ENCODE measurements around the gene TRAK1.

Gene TRAK1

DNA sequence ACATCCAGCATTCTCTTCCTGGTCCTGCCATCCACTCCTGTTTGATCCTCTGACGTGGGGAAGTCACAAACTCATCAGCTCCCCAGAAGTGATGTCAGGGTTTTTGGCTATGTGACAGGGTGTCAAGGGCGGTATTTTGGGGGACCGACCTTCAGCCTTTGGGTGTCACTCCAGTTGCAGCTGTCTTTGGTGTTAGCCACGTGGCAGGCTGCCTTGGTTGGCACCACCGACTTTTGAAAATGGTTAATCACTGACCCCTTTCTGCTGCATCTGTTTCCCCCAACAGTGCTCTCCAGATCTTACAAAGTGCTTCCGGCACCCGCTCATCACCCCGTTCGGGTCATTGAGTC, 86.6 kb downstream of the TRAK1 start:
- no peak for DNase-seq (ENCODE audit: low read depth)

DNA sequence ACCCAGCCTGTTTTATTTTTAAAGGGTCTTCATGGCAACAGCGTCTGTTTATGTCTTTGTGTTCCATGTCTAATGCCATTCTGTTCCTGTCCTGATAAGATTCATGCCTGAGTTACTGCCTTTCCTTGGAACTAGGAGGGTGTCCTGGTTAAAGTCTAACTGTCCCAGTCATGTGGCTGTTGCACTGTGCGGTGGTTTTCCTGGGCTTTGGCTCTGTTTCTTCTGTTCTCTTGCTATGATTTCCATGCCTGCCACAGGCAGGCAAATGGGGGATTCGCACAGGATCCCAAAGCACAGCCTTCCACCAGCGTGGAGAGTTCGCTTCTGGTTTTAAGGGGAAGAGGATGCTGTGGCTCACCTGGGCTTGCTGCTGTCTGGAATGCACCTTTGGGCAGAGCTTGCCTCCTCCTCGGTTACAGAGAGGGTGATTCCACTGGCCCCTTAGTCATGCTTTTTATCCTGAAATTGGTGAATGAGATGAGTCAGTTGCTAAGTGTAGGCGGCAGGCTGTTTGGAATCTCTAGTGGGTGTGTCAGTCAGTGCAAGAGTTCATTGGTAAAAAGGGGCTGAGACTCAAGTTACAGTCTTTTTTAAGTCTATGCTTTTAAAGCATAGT, 88.1 kb downstream of the TRAK1 start:
- no peak for DNase-seq (ENCODE audit: low read depth)

DNA sequence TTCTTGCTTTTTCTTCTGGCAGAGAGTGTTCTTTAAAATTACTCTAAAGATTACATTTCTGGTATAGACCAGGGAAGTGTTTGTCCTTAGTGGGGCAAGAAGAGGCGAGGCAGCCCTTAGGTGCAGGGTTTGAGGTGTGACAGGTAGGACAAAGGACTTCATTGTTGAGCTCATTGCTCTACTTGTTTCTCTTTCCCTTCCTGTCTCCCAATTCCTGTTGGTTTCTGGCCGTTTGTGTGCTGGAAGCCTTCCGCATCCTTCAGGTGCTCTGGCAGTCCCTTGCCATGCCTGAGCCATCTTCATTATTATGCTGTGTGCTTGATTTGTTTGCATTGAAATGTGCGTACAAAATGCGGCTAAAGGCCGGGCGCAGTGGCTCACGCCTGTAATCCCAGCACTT, 89.7 kb downstream of the TRAK1 start:
- DNase-seq (ENCODE audit: low read depth): no peak

DNA sequence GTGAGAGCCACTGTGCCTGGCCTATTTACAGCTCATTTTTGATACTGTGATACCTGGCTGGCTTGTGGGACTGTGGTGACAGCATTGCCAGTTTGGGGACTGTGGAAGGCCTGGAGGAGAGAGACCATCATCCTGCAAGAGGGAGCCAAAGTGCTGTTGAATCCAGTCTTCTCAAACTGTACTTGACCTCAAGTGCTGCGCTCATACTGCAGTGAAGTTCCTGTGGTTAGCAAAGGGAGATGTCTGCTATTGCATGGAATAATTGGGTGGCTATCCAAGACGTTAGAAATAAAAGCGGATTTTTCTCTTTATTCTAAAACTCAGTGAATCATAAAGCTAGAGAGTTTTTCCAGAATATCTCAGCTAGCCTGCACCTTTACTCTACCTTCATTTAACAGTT, 91.4 kb downstream of the TRAK1 start:
- no peak for DNase-seq (ENCODE audit: low read depth)

DNA sequence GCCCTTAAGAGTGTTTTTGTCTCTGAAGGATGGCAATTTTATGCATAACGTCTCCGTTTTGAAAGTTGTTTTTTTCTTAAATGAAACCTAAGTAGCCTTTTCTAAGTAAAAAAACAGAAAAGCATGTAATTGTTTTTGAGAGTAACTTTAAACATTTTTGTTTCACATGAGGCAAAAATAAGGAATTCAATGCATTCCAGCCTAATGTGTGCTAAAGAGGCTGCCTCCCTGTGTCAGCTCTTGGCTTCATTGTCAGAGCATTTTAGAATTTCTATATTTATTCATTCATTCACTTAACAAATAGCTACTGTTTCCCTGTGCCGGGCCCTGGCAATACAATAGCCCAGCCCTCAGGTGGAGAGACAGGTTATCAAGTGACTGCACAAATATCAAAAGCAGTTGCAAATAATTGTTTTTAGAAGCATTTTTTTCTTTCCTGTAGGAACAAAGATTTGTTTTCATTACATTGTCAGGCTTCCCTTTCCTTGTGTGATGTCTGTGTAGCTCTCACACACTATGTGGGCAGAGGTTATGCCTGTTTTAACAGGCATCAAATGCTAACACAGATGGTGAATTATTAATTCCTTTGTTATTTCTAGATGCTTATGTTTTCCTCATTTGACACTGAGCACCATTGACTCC, 93.0 kb downstream of the TRAK1 start:
- DNase-seq (ENCODE audit: low read depth): no peak

DNA sequence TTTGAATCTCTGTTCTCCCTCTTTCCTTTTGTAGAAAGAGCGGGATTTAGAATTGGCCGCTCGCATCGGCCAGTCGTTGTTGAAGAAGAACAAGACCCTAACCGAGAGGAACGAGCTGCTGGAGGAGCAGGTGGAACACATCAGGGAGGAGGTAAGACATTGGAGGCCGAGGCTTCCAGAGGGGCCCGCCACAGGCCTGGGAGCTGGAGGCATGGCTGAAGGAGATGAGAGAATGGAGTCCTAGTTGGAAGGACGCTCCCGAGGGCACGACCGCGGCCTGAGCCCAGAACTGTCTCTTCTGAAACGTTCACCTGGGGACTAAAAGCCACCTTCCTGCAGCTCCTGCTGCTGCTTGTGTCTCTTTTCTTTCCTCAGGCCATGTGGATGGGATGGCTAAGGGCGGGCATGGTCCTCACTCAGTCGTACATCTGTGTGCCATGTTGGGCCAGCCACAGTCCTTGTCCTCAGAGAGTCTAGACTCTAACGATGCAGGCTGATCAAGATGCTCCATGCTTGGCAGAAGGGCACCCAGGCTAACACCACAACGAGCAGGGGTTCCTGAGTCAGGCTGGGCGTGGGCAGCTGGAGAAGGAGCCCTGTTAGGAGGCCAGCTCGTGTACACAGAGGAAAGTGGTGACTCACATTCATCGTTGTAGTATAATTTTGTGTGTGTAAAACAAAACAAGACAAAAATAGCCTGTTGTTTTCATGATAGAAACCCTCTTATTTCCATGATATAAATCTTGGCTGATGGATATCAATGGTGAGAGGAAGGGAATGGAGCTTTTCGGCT, 93.7 kb downstream of the TRAK1 start:
- DNase-seq (ENCODE audit: low read depth): no peak

DNA sequence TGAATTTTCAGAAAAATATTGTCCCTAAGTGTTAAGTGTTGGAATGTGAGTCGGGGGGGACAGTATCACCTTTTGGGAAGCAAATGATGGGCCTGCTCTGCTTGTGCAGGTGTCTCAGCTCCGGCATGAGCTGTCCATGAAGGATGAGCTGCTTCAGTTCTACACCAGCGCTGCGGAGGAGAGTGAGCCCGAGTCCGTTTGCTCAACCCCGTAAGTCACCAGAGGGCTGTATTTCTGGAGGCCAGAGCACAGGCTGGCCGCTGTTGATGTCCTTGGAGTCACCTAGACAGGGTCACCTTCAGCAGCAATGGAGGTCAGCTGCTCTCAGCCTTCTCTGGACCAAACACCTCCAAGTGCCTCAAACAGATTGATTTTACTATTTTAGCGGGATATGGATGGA, 96.8 kb downstream of the TRAK1 start:
- DNase-seq (ENCODE audit: low read depth): no peak

DNA sequence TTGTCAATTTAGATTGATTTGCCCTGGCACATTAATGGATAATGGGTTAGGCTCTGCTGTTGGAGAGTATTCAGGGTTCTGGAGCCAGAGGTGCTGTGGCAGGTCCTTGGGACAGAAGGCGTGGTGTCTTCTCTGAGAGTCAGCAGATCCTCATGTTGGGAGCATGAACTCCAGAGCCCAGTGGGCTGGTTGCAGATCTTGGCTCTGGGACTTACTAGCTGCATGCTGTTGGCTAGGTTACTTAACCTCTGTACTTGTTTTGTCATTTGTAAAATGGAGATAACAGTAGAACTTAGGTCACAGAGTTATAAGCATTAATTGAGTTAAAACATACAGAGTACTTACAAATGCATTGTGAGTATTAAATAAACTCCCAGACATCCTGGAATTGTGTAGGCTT, 97.2 kb downstream of the TRAK1 start:
- DNase-seq (ENCODE audit: low read depth): no peak

DNA sequence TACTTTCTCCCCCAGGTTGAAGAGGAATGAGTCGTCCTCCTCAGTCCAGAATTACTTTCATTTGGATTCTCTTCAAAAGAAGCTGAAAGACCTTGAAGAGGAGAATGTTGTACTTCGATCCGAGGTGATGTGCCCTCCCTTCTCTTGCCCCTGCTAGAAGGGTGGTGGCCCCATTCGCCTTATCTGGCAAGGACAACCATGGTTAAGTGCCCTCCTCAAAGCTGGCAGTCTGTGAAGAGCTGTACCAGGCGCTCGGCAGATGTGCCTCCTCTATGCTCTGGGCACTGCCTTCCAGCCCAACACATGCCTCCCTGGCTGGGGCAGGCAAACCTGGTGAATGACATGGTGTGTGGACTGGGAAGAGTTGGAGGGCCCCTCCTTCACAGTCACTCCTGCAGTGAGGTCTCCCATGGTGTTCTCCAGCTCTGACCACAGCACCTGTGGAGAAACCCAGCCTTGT, 97.9 kb downstream of the TRAK1 start:
- no peak for DNase-seq (ENCODE audit: low read depth)

DNA sequence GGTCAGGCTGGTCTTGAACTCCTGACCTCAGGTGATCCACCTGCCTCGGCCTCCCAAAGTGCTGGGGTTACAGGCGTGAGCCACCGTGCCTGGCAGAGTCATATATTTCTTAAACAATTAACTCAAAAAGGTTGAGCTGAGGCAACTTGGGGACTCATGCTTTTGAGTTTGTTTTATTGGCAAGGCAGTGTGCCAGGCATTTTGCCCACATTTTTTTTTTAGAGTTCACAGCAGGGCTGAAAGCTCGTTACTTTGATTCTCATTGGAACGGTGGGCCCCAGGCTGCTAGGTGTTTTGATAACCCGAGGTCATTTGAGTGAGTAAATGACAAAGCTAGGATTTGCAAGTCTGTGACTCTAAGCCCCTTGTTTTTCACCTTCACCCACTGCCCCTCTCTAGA, 98.6 kb downstream of the TRAK1 start:
- no peak for DNase-seq (ENCODE audit: low read depth)

DNA sequence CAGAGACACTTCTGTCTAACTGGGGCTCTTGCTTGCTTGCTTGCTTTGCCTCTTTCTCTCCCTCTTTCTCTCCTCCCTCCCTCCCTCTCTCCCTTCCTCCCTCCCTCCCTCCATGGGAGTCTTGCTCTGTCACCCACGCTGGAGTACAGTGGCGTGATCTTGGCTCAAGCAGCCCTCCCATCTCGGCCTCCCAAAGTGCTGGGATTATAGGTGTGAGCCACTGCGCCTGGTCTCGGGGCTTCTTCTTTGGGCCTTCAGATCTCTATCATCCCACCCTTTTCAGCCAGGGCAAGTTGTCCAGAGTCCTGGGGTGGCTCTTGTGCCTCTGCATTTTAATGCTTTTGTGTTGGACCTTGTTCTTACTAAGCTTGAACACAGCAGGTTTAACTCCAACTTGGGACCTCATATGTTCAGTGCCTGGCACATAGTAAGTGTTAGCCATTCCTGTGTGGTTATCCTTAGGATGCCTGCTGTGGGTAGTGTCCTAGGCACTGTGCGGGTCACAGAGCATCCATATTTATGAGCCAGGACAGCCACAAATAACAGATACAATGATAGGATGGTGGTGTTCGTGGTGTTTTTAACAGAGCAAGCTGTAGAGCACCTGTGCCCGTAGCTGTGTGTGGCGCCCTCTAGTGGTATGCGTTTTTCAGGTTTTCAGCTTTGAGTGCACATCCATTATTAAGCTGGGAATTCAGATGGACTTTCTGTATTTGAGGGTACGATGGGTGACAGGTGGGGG, 99.7 kb downstream of the TRAK1 start:
- peak; percentile 52 for DNase-seq (ENCODE audit: low read depth)

DNA sequence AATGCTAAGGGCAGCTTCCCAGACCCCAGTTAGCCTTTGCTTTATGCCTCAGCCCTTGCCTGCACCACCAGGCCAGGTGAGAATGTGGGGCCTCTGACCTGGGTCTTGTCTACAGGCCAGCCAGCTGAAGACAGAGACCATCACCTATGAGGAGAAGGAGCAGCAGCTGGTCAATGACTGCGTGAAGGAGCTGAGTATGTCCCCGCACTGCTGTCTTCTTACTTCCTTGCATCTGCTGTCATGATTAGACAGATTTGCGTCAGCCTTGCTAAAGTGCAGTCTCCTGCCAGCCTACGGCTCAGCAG, 100.2 kb downstream of the TRAK1 start:
- no peak for DNase-seq (ENCODE audit: low read depth)

DNA sequence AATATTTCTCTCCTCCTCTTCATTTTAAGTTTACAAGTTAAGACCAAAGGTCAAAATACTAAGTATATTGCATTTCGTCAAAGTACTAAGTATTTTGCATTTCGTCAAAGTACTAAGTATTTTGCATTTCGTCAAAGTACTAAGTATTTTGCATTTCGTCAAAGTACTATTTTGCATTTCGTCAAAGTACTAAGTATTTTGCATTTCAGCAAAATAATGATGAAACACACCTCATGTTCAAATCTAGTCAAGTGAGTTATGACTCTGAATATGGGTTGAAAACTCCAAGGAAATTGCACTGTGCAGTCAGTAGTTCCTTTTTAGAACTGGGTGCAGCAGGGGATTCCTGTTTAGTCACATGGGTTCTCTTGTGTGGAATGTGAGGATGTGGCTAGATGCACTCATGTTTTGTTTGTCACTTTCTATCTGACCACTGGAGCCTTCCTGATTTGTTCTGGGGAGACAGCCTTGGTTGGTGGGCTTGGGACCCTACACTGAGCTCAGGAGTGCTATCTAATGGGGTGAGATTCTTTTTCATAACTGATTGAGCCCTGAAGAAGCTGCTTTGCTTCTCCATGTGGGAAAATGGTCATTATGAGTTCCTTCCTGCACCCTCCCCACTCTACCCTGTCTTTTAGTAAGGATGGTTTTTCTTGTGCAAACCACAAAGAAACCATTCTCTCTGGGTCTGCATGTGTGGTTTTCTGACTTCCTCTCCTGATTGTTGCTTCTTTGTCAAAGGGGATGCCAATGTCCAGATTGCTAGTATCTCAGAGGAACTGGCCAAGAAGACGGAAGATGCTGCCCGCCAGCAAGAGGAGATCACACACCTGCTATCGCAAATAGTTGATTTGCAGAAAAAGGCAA, 101.4 kb downstream of the TRAK1 start:
- no peak for DNase-seq (ENCODE audit: low read depth)

DNA sequence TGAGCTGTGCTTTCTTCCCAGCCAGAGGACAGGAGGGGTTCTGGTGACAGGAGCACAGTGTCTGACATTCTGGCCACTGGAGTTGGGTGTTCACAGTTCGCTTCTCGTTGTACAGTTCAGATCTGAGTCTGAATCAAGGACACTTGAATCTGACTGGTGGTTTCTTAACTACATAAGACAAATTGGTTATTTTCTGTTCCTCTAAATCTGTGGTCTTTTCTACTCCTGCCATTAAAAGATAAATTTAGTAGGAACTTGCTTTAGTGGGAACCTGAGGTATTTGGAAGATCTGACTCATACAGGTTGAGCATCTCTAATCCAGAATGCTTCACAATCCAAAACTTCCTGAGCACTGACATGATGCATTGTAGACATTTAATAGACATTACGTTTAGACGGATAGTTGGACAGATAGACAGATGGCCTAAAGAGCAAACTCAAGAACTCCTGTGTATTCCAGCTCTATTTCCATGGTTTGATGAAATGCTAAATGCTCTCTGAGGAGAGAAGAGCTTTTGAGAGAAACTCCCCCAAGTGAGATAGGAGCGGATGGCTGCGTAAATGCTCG, 103.9 kb downstream of the TRAK1 start:
- no peak for DNase-seq (ENCODE audit: low read depth)

DNA sequence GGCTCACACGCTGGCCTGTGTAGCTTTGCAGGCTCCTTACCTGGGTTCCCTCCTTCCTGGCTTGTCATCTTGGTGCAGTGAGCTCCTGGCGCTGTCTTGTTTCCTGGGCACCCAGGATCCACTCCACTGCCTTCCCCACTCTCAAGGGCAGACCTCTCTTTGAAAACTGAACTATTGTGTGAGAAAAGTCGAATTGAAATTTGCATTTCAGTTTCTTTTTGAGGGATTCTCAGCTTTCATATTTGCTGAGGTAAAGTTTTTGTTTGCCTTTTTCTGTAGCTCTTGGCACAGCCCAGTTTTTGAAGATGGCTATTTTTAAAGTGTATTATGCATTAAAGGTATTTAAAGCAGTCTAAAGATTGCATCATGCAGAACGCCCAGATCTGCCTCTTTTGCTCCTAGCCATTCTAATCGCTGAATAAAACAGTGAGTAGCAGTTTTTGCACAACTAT, 104.7 kb downstream of the TRAK1 start:
- no peak for DNase-seq (ENCODE audit: low read depth)

DNA sequence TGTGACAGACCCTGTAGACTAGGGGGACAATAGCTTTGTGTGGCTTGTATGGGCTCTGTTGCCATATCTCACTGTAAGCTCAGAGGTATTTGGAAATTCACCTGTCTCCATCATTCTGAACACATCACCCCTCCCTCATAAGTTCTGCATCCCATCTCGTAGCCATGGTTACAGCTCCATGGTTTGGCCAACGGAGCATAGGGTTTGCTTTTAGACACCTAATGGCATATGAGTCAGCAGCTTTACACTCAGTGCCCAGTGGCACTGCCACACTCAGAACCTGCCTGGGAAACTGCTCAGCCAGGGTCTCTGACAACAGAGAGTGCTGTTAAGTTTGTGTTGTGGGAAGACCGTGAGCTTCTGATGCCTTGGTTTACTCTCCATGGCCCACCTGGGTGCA, 107.6 kb downstream of the TRAK1 start:
- DNase-seq (ENCODE audit: low read depth): no peak

DNA sequence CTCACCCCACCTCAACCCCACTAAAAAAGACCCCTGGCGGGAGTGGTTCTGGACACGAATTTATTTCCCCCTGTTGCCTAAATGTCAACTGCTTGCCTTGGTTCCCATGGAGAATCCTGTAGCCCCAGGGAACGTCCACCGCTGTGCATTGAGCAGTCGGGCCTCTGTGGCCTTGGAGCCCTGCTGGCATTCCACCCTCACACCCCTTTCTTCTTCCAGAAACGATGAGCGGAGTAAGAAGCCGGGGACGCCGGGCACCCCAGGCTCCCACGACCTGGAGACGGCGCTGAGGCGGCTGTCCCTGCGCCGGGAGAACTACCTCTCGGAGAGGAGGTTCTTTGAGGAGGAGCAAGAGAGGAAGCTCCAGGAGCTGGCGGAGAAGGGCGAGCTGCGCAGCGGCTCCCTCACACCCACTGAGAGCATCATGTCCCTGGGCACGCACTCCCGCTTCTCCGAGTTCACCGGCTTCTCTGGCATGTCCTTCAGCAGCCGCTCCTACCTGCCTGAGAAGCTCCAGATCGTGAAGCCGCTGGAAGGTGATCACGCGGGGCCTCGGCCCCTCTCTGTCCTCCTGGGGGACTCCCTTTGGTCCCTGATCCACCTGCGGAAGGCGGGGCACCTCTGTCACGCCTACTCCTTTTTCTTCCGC, 111.2 kb downstream of the TRAK1 start:
- DNase-seq (ENCODE audit: low read depth): no peak

DNA sequence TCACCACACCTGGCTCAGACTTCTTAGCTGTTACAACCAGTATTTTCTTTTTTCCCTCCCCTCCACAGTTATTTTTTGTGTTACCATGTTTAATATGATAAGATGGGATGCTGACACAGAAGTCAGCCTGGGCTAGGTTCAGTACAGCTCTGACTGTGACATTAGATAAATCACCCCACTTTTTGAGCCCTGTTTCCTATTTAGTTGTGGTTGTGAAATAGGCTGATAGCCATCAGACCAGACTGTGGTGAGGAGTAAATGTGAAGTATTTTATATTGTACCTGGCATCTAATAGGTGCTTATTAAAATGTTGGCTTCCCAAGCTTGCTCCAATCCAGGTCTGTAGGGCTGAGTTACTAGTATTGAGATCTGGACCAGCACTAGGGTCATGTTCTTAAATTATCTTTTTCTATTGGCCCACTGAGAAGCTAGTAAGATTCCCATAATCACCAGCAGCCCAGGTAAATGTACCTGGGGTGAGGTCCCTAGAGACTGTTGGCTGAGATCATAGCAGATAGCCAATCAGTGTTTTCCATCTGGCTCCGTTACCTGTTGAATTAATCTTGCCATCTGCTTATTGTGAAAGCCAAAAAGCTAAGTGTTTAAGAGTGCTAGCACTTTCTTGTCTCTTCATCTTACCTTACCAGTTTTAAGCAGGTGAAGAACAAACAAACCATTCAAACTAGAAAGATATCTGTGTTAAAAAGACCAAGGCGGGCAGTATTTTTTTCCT, 113.9 kb downstream of the TRAK1 start:
- no peak for DNase-seq (ENCODE audit: low read depth)

DNA sequence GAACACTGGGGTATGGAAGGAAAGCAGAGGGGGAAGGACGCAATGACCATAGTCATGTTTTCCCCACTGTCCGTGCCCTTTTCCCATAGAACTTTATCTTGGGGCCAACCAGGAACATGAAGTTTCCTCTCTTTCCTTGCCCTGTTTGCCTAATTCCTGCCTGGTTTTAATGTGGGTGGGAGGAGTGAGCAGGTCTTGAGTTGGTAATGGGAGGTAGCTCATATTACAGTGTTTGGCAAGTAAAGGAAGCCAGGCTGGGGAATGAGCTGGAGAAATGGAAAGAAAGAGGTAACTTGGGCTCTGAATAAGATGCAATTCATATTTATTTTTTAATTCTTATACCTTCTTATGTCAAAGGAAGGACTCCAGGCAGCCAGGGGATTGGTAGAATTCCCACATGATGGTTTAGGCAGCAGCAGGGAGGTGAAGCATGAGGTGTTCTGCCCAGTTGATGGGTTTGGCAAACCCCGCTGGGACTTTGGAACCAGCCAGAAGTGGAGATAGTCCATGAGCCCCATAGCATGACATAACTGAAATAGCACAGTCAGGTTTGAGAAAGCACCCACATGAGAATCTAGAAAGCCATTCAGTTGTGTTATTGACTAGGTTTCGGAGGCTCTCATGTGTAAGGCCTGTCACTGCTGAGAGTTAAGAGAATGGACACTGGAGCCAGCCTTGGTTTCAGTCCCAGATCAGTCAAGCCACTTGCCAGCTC, 114.8 kb downstream of the TRAK1 start:
- DNase-seq (ENCODE audit: low read depth): no peak

DNA sequence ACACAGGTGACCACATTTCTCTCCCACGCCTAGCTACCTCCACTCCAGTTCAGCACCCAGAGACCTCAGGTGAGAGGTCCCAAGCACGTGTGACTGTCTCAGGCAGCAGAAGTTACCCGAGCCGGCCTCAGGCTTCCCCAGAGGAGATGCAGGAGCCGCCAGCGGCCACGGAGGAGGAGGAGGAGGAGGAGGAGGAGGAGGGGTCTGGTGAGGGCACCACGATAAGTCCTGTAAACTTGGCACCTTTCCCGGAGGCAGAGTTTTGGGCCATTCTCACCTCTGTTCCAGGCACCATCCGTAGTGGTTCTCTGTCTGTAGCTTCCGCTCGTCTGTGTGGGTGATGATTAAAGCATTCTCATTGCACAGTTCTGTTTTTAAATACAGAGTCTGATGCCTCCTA, 118.8 kb downstream of the TRAK1 start:
- DNase-seq (ENCODE audit: low read depth): no peak

All from stimulated activated CD8-positive, alpha-beta memory T cell treated with anti-CD3 and anti-CD28 coated beads, Interleukin-15, amount 100 ng/mL, for 1 hour (primary cell).